IPS-11a (cell line): ENCODE results near the gene JAZF1.
A peak's percentile ranks its signal among the peaks of the same experiment; 100 is the strongest.

Experiments used
- H3K4me3 ChIP-seq: one replicate; pipeline ENCODE4 v1.5.1; 2013; ENCODE audit warnings: low read depth, low read length, control low read depth

JAZF1 gene

DNA sequence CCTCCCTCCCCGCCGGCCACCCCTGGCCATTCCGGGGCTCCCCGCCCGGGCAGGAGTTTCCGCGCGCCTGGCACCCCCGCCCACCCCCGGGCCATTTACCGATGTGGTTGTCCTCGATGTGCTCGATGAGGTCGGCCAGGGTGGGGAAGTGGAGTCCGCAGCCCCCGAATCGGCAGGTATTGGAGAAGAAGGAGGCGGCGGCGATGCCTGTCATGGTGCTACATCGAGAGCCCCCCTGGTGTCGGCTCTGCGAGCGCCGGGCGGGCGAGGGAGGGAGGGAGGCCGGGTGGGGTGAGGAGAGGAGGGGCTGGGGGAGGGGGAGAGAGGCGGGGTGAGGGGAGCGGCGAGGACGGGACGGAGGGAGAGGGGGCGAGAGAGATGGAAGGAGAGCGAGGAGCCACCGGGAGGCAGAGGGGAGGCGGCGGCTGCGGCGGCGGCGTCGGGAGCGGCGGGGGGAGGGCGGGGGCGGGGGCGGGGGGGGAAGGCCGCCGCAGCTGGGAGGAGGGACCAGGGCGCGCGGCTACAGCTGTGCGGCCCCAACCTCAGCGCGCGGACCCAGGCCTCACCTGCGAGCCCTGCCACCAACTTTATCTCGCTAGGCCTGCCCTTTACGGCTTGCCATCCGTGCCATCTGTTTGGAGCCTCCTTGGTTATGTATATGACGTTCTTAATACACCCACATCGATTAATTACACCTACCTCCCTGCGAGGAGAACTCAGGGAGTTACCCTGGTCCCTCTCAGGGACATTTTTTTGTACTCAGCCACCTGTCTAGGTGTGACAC, at the start of gene JAZF1:
Gene JAZF1 (minus strand): TSS at position 432 of the 784 bp plus-strand sequence.
- H3K4me3 ChIP-seq: peak within 1 kb of the TSS; percentile 64

DNA sequence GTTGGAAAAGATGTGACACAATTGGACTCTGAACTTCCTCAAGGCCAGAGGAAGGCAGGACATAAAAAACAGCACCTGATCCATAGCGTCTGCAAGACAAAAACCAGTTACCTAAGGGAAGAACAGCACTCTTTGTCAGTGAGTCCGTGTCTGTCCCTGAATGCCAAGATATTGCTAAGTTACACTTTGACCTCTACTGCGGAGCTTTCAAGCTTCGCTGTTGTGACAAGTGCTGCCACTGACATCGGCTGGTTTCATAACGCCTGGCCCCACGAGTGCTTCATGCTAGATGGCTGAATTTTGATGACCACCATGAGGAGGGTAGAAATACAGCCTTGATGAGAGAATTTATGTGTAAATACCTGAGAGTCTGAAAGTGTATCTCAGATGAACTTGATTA, 49.7 kb upstream of the JAZF1 start:
- no peak overlapping the region for H3K4me3 ChIP-seq

DNA sequence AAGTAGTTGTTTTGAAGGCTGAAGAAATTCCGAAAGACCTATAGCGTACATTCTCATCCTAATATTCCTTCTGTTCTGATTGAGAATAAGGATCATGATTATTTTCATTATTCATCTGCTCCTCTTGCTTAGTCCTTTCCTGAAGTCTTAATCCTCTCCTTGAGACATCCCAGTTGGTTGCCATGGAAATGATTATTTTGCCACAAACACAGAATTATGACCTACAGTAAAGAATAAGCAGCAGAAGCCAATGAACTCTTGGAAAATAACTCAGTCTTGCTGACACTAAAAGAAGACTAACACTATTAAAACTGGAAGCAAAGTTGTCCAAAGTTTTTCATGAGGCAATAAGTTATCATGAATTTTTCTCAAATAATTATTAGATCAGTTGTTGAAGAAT, 47.8 kb upstream of the JAZF1 start:
- H3K4me3 ChIP-seq: no peak overlapping the region

DNA sequence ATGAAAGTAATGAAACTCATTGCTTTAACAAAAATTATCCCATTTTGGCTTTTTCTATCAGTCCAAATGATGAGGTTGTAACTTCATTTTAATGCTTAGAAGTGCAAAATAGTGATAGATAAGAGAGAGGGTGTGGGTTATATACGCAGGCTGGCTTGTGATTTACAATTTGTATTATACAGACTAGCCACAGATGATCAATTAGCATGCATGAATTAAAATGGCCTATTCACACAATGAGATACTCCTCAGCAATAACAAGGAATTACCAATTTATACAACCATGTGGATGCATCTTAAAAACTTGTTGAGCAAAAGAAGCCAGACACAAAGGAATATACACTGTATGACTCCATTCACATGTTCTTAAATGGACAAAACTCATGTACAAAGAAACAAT, 45.4 kb upstream of the JAZF1 start:
- H3K4me3 ChIP-seq: no peak overlapping the region

DNA sequence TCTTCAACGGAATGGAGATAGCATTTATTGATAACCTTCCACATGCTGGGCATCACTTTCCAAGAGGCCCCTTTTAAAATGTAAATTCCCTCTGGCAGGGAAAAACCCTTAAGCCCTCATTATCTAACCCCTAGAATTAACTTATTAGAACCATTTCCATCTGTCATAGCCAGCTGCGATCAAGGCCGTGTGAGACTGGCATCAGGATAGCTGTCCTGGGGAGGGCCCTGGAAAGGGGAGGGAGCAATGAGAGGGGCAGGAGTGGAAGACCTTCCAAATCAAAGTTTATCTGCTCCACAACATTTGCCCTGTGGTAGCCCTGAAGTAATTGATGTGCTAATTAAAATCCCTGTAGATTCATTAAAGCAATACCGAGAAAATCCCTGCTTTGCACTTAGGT, 45.0 kb upstream of the JAZF1 start:
- no peak overlapping the region for H3K4me3 ChIP-seq

DNA sequence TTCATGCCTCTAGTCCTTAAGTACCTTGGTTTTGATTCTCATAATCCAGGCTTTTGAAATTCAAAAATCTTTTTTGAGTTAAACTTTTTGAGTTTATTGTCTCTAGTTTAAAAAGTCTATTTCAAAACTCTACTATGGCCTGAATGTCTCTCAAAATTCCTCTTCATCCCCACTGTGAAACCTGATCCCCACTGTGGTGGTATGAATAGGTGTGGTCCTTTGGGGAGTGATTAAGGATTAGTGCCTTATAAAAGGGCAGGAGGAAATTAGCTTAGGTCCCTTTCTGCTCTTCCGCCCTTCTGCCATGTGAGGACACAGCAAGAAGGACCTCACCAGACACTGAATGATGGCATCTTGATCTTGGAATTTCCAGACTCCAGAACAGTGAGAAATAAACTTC, 44.1 kb upstream of the JAZF1 start:
- no peak overlapping the region for H3K4me3 ChIP-seq

DNA sequence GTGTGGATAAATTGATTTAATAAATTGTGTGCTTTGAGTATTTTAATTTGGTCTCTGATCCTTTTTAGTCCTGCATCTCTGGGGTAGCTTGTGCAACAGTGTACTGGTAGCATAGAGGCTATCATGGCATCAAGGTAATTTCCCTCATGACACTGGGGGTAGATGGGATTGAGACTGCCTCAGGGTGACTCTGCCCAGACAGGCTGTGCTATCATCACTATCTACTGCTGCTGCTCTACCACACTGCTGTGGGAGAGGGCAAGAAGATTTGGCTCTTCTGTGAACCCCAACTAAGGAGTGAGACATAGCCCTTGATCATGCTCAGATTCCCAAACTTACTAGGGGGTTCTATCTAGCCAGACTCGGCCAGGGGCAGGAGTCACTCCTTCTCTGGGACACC, 43.6 kb upstream of the JAZF1 start:
- H3K4me3 ChIP-seq: no peak overlapping the region

DNA sequence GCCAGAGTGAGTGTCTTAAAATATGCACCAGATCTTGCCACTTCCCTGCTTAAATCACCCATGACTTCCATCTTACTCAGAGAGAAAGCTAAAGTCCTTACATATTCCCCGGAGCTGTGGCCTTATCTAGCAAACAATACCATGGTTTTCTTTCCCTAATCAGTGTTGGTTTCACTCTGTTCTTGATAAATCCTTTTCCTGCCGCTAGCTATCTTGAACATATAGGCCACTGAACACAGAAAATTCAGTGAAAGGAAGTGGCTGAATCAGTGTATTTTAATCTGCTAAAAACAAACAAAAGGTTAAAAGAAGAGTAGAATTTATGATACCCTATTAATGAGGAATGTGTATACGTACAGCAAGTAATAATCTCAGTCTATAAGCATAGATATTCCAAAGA, 42.0 kb upstream of the JAZF1 start:
- no peak overlapping the region for H3K4me3 ChIP-seq

DNA sequence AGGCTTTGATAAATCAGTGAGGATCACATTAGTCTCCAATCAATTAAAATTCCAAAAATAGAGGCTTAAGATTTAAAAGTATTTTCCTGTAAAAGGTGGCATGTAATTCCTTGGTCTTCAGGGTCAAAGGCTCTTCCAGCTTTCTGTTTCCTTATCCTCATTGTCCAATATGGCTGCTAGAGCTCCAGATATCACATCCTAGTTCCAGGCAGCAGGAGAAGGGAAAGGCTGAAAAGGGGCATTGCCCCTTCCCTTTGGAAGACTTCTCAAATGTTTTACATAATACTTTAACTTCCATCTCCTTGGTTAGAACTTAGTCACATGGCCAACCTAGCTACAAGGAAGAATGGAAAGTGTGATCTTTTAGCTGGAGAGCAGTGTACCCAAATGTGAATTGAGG, 39.2 kb upstream of the JAZF1 start:
- H3K4me3 ChIP-seq: no peak overlapping the region

DNA sequence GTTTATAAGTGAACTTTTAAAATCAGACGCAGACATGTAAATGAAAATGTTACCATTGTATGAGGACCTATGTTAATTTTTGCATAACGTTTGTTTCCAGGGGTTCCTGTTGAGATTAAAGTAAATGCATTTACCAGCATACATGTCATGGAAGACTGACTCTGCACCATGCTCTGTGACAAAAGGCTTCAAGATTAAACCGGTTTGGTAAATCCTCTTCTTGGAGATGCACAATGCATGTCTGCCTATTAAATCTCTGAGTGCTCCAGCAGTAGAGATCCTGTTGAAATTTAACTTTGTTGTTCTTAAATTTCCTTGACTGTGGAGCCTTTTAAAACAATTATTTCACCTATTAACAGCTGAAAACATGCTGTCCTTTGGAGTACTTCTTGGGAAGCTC, 36.5 kb upstream of the JAZF1 start:
- H3K4me3 ChIP-seq: no peak overlapping the region

DNA sequence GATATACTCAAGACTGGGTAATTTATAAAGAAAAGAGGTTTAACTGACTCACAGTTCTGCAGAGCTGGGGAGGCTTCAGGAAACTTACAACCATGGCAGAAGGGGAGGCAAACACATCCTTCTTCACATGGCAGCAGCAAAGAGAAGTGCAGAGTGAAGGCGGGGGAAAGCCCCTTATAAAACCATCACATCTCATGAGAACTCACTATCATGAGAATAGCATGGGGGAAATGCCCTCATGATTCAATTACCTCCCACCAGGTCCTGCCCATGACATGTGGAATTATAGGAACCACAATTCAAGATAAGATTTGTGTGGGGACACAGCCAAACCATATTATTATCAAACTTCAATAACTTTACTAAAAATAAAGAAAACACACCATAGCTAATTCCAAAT, 30.4 kb upstream of the JAZF1 start:
- H3K4me3 ChIP-seq: no peak overlapping the region

DNA sequence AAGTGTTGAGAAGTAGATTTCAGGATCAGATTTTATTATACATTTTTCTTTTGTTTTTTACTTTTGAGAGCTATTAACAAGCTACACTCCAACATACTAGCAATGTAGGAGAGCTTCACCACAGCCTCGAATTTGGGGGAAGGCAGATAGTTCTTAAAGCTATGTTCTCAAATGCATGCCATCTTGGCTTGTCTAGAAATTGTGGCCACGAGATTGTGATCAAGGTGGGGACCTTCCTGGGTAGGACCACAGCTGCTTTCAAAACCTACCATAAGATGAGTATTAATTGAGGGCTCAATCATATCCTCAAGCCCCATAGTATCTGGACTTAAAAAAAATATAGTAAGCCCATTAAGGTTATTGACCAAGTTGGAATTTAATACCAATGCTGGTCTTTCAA, 27.9 kb upstream of the JAZF1 start:
- H3K4me3 ChIP-seq: no peak overlapping the region

DNA sequence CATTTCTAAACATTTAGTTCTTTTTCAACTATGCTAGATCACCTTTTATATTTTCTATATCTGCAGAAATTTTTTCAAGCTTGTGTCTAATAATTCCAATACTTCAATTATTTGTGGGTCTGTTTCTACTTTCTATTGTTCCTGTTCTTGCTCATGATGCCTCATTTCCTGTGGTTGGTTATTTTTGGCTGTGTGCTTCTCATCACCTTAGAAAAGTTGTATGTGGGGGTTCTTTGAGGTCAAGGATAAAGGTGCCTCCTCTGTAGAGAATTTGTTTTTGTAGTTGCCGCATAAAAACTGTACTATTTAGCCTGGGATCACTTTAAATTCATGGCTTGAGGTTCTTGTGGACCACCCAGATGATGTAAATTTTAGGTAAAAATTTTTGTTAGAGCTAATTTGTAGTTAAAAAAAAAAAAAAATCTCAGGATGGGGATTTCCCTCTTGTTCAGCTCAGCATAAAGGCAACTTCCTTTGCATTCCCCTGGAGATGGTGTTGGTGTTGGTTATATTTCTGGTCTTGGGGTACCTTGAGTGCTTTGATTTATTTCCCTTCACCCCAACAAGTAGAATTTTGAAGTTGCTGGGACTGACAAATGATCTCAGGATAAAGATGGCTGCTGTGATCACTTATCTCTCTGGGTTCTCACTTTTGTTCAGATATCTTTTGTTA, 27.0 kb upstream of the JAZF1 start:
- no peak overlapping the region for H3K4me3 ChIP-seq

DNA sequence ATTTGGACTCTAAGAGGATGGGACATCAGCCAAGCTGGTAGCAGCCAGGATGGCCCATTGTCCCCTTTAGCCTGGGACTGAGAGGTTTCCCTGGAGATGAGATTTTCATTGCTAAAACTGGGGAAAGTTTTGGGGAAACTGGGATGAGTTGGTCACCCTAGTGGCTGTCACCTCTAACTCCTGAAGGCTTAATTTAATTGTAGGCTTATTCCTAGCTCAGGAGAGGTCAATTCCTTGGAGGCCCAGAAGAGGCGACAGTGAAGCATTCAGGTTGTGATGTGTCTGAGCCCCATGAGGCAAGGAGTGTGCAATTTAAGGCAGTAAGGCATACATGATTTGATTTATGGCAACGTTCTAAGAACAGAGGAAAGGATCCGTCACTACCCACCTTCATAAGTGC, 24.9 kb upstream of the JAZF1 start:
- no peak overlapping the region for H3K4me3 ChIP-seq

DNA sequence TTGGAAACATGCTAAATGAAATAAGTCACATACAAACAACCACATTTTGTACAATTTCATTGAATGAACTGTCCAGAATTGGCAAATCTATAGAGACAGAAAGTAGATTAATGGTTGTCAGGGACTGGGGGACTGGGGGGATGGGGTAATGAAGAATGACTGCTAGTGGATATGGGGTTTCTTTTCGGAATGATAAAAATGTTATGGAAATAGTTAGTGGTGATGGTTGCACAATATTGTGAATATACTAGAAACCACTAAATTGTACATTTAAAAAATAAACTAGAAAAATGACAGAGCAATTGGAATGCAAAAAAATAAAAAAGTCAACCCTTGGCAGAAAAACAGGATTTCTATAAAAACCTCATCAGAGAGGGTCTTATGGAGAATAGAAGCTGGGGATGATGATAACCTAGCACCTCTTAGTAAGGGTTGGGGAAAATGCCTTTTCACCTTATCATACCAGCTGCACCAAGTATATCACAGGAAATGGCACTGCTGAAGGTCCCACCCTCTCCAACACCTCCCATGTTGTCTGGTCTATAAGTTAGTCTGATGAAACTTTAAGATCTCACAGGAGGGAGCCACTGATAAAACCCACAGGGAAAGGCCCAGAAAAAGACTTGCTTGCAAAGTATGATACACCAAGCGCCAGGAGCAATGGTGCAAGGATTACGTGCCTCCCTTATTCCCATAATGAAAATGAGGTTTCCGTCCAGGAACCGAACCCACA, 23.1 kb upstream of the JAZF1 start:
- no peak overlapping the region for H3K4me3 ChIP-seq

DNA sequence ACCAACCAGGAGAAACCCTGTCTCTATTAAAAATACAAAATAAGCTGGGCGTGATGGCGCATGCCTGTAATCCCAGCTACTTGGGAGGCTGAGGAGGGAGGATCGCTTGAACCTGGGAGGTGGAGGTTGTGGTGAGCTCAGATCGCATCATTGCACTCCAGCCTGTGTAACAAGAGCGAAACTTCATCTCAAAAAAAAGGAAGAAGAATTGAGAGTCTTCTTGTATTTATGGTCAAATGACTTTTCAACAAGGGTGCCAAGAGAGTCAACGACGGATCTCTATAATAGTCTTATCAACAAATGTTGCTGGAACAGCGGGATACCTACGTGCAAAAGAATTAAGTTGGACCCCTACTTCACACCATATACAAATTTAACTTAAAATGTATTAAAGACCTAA, 21.6 kb upstream of the JAZF1 start:
- no peak overlapping the region for H3K4me3 ChIP-seq

DNA sequence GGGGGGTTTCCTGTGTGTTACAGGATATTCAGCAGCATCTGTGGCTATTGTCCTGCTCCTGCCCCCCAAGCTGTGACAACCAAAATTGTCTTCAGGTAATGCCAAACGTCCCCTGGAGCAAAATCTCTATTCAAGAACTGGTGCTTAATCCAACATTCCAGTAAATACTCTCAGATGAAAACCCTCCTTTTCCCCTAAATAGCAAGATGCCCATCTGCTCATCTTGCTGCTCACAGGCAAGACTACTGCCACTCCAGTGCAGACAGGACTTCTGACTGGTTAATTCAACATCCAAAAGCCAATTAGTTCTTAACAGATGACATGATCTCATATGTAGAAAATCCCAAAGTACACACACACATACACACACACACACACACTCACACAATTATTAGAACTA, 20.5 kb upstream of the JAZF1 start:
- H3K4me3 ChIP-seq: no peak overlapping the region

DNA sequence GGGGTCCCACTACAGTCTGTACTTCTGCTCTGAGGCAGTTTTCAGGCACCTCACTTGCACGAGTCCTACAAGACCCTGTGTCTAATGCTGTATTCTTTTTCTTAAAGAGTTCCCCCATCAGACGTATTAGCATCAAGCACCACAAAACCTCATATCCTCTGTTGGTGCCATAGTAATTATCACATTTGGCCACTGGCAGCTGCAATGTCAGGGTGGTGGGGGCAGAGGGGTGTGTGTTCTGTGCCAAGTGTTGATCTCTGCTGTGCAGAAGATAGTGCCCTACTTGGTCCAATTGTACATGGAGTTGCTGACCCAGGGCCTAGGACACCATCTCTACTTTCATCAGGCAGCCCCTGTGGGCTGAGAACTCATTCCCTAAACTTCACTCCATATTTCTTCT, 20.0 kb upstream of the JAZF1 start:
- no peak overlapping the region for H3K4me3 ChIP-seq

DNA sequence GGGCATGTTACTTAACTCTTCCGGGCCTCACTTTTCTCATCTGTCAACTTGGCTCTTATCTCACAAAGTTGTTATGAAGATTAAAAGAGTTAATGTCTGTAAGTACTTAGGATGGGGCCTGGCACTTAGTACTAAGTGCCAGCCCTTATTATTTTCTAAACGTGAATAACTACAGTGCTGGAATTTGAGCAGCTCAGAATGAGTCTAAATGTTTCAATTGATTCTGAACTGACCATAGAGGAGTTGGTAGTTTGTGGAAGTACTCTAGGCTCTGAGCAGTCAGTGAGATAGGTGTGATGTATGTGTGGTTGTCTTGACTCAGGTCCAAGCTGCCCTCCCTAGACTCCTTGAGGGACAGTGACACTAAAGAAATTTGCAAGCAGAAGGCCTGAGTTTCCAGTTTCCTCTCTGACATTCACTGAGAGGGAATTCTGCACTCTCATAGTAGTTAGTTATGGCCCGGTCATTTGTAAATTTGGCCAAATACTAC, 18.5 kb upstream of the JAZF1 start:
- no peak overlapping the region for H3K4me3 ChIP-seq

DNA sequence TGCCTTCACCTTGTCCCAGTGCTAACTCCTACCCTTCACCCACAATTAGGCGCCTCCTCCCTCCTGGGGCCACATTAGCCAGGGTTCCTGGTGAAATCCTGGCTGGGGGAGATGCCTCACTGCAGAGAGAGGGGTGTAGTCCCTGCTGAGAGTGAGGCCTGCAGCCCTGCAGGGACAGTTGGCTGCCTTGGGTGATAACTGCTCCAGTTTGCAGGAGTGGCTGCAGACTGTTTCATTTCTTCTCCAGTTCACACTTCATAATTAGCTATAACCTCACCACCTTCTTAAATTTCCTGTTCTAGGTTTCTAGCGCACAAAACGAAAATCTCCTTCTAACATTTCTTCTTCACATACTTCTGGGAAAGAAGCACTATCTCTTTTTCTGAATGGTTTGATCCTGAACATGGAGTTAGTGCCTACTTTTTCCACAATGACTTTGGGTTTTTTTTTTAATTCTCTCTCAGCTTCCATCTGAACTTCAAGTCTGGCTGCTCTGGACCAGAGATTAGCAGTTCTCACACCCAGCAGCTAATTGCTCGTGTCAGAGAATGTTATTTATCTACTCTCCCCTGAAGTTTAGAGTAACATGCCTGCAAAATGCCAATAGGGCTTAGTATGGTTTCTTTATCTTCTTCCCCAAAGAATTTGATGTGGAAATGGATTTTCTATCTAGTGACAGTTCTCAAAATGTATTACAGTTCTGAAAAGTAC, 15.5 kb upstream of the JAZF1 start:
- H3K4me3 ChIP-seq: no peak overlapping the region
